Measurements from ENCODE around the gene PPM1L.

GRCh38 chr3:160960568-160960967 lies 204.5 kb downstream of the PPM1L start:
- no peak for TF ChIP-seq CTCF (IDR thresholded peaks at IDR 0.05; ENCODE audit: borderline replicate concordance, extremely low read depth, low read length, poor library complexity, severe bottlenecking)
- TF ChIP-seq EZH2 (IDR thresholded peaks at IDR 0.05; ENCODE audit: borderline replicate concordance, low read depth, low read length, severe bottlenecking) = no peak
